KOPT-K1 (cell line): ENCODE results near the gene CSF1.

ENCODE experiments used
- H3K27ac ChIP-seq: fragments of 200-600 bp; sonication (generic); 2 replicates; pipeline ENCODE4 v1.5.1; 2016; ENCODE audit warnings: antibody characterized with exemption, mild to moderate bottlenecking, low read depth, low read length; ENCODE audit not compliant: poor library complexity, severe bottlenecking
- H3K36me3 ChIP-seq: fragments of 200-600 bp; sonication (generic); 2 replicates; pipeline ENCODE4 v1.5.1; 2017; ENCODE audit warnings: antibody characterized with exemption, mild to moderate bottlenecking, low read length, moderate library complexity; ENCODE audit not compliant: insufficient read depth
- H3K9me3 ChIP-seq: fragments of 200-600 bp; sonication (generic); 2 replicates; pipeline ENCODE4 v1.5.1; 2017; ENCODE audit warnings: antibody characterized with exemption, low read length, mild to moderate bottlenecking; ENCODE audit not compliant: insufficient read depth, poor library complexity, severe bottlenecking

The CSF1 gene

DNA sequence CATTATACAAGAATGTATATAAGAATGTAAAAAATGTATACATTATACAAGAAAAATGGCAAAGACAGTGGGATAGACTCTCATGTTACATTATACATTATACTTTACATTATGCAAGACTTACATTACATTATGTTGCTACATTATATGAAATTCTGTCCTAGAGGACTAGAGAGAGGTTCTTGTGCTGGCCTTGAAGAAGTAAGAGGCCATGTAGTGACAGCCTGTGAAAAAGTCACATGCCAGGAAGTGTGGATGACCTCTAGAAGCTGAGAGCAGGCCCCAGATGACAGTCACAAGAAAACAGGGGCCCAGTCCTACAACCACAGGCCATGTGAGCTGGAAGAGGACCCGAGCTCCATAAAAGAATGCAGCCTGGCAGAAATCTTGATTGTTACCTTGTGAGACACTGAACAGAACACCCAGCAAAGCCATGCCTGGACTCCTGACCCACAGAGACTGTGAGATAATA, 43.4 kb downstream of the CSF1 start:
- H3K36me3 ChIP-seq: no peaks in the 10 kb centered on the region
- H3K27ac ChIP-seq: no peak overlapping the region
- H3K9me3 ChIP-seq: no peaks in the 10 kb centered on the region

DNA sequence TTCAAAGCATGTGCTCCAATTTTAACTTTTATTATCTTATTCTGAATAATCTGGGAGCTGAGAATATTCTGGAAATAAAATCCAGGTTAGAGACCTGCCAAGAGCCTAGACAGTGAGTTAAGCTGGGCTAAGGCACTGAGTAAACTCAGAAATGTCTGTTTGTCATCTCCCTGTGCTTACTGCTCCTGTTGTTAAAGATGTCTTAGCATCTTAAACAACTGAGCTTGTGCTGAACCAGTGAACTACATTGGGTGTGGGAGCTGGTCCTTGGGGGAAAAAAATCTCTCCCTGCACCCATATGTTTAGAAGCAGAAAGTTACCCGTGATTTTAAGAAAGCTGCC, 49.0 kb downstream of the CSF1 start:
- H3K9me3 ChIP-seq: no peaks in the 10 kb centered on the region
- H3K27ac ChIP-seq: no peak overlapping the region
- no peaks in the 10 kb centered on the region for H3K36me3 ChIP-seq

DNA sequence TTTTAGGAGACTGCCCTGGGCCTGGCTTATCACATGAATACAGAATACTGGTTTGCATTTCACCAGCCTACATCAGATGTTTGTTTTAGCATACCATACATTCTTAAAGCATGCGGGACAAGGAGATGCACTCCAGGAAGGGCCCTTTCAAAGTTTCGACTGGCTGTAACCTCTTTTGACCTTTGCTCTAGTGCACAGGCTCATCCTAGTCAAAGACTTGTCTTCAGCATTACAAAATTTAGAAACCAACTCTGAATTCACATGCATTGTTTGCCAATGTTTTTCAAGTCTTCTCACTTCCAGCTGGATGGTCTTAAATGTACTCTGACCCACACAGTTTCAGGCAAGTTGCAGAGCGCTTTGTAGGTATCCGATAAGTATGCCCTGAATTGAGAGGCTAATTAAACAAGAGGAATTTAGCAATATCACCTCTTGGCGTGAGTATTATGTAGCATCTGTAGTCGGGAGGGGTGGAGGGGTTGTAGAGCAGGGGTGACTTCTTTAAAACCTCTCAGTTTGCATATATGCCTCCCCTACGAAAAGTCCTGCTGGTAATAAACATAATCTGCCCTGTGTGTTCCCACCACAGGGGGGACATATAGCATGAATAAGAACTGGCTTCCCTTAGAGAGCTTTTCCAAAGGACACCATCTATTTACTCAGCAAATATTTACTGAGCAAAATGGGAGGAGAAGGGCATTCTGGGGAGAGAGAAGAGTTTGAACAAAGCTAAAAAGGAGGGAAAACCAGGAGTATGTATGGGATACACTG, 49.5 kb downstream of the CSF1 start:
- Histone ChIP-seq H3K9me3 (no peaks in the 10 kb centered on the region), H3K36me3 (no peaks in the 10 kb centered on the region), H3K27ac (no peak overlapping the region)

DNA sequence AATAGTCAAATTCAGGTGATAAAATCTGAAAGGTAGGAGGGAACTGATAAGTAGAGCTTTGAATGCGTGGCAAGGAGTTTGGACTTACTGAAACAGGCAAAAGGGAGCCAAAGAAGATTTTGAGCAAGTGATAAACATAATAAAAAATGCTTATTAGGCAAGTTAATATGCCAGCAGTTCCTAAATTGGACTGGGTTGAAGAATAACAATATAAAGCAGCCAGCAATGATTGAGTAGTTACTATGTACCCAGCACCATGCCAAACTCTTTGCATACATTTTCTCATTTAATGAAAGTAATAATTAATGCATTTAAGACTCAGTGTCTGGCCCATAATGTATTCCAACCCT, 50.1 kb downstream of the CSF1 start:
- H3K36me3 ChIP-seq: no peaks in the 10 kb centered on the region
- H3K9me3 ChIP-seq: no peaks in the 10 kb centered on the region
- no peak overlapping the region for H3K27ac ChIP-seq

DNA sequence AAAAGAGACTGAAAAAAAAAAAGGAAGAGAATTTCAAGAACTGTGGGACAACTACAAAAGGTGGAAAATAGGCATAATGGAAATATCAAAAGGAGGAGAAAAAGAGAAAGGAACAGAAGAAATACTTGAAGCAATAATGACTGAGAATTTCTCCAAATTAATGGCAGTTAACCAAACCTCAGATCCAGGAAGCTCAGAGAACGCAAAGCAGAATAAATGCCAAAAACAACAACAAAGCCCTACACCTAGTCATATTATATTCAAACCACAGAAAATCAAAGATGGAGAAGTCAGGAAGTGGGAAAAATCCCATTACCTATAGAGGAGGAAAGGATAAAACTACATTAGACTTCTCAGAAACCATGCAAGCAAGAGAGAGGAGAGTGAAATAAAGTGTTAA, 53.2 kb downstream of the CSF1 start:
- no peaks in the 10 kb centered on the region for H3K9me3 ChIP-seq
- H3K36me3 ChIP-seq: no peaks in the 10 kb centered on the region
- H3K27ac ChIP-seq: no peak overlapping the region

DNA sequence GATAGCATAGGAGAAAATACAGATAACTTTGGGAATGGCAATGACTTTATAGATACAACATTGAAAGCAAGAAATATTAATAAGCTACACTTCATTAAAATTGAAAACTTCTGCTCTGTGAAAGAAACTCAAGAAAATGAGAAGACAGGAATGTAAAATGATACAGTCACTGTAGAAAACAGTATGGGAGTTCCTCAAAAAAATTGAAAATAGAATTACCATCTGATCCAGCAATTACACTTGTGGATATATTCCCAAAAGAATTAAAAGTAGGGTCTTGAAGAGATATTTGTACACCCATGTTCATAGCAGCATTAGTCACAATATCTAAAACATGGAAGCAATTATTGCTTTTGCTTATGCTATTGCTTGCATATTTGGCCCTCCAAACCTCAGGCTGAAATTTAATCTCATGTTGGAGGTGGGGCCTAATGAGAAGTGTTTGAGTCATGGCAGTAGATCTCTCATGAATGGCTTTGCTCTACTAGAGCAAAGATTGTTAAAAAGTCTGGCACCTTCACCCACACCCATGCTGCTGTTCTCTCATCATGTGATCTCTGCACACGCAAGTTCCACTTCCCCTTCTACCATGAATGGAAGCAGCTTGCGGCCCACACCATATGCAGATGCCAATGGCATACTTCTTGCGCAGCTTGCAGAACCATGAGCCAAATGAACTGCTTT, 58.6 kb downstream of the CSF1 start:
- Histone ChIP-seq H3K27ac (no peak overlapping the region), H3K36me3 (no peaks in the 10 kb centered on the region), H3K9me3 (no peaks in the 10 kb centered on the region)

DNA sequence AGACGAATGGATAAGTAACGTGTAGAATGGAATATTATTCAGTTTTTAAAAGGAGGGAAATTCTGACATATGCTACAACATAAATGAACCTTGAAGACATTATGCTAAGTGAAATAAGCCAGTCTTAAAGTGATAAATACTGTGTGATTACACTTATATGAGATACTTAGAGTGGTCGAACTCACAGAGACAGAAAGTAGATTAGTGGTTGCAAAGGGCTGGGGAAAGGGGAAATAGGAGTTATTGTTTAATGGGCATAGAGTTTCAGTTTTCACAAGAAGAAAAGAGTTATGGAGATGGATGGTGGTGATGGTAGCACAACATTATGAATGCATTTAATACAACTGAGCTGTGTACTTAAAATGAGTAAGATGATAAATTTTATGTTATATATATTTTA, 59.3 kb downstream of the CSF1 start:
- H3K36me3 ChIP-seq: no peaks in the 10 kb centered on the region
- H3K9me3 ChIP-seq: no peaks in the 10 kb centered on the region
- no peak overlapping the region for H3K27ac ChIP-seq

DNA sequence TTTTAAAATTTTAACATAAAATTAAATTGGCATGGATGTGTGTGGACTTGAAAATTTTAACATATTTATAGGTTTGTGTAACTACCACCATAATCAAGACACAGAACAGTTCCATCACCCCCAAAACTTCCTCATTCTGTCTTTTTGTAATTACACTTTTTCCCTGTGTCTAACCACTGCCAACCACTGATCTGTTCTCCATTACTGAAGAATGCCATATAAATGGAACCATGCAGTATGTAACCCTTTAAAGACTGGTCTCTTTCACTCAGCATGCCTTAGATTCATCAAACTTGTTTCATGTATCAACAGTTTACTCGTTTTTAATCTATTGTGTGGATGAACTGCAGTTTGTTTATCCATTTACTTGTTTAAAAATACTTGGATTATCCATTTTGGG, 60.9 kb downstream of the CSF1 start:
- Histone ChIP-seq H3K36me3 (no peaks in the 10 kb centered on the region), H3K9me3 (no peaks in the 10 kb centered on the region), H3K27ac (no peak overlapping the region)

DNA sequence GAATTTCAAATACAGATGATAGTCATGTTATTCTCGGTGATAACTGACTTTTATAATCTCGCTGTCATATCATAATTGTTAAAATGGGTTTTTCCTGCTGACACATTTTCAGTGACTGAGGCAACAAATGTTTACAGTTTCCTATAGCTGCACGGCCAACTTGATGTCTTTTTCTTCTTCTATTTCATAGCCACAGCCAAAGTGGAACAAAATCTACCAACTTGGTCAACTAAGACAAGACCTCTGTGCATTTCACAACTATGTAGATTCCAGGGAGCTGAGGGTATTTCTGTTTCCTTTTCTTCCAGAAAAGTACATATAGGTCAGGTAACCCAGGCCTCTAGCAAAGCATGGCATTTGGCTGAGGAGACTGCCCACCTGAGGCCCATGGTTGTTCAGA, 63.5 kb downstream of the CSF1 start:
- H3K9me3 ChIP-seq: no peaks in the 10 kb centered on the region
- no peak overlapping the region for H3K27ac ChIP-seq
- H3K36me3 ChIP-seq: no peaks in the 10 kb centered on the region

DNA sequence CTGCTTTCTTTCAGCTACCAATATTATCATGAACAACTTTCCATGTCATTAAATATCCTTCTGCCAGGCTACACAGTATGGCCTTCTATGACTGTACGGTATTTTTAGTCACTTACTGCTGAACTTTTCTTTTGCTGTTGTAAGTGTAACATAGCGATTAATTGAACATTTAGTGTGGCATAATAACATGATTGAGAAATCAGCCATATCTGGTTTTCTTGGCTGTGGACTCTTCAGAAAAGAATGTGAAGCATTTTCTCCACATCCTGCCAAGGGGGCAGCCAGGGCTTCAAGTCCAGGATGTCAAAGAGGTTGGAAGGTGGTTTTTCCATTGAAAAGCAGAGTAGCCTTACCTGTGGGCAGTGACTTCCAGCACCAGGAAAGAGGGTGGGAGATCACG, 65.1 kb downstream of the CSF1 start:
- no peaks in the 10 kb centered on the region for H3K9me3 ChIP-seq
- H3K27ac ChIP-seq: no peak overlapping the region
- H3K36me3 ChIP-seq: no peaks in the 10 kb centered on the region

DNA sequence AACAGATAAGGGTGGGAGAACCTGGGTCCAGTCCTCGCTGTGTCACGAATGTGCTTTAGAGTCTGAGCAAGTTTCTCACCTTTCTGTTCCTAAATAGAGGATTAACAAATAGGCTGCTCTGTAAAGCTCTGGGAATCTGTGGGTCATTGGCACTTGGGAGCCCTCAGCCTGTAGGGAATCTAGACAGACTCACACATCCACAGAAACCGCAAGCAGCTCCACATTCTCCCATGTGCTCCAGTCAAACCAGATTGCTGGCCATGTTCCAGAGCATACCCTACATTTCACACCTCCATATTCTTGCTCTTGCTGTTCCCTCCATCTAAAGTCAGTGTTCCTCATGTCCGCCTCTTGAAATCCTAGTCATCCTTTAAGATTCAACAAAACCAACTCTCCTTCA, 66.1 kb downstream of the CSF1 start:
- no peaks in the 10 kb centered on the region for H3K36me3 ChIP-seq
- no peak overlapping the region for H3K27ac ChIP-seq
- no peaks in the 10 kb centered on the region for H3K9me3 ChIP-seq

DNA sequence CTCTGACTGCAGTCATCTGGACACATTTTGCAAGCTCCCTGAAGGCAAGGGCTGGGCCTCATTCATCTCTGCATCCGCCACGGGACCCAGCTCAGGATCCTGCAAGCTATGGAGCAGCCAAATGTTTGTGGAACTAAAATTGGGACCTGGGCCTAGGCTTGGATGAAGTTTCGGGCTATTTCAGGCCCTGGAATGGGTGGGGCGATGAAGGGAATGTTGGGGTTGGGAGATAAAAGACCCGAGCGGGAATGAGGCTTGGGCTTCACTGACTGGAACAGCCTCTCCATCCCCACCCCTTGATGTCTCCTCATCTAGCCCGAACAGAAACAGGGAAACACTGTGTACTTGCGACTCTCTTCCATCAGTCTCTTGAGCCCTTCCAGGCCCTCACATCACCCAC, 66.6 kb downstream of the CSF1 start:
- Histone ChIP-seq H3K27ac (no peak overlapping the region), H3K9me3 (no peaks in the 10 kb centered on the region), H3K36me3 (no peaks in the 10 kb centered on the region)

DNA sequence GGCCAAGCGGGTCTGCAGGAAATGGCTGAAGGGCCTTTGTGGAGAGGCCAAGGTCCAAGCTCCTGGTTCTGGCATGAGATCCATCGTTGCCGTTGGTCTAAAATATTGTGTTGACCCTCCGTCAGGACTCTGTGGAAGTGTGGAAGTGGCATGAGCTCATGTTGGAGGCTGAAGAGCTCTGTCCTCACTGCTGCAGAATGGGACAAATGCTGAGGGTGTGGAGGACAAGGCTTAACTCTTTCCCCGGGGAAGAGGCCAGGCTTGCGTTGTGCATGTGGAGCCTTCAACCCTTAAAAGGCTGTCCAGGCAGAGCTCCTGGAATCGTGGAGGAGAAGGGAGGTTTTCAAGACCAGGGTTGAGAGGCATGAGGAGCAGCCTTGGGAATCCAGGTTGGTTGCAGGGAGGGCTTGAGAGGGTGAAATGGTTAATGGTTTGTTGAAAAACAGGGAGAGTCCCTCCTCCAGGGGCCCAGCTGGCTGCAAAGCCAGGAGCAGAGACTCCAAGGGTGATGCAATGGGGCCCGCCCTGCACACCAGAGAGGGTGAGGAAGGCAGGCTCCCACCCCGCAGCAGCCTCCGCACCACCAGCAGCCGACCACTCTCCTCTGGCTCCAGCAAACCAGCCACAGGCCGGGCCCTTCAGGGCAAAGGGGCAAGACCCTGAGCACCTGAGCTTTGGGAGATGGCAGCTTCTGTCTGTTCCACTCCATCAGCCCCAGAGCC, 67.2 kb downstream of the CSF1 start:
- H3K9me3 ChIP-seq: no peaks in the 10 kb centered on the region
- H3K36me3 ChIP-seq: no peaks in the 10 kb centered on the region
- no peak overlapping the region for H3K27ac ChIP-seq

DNA sequence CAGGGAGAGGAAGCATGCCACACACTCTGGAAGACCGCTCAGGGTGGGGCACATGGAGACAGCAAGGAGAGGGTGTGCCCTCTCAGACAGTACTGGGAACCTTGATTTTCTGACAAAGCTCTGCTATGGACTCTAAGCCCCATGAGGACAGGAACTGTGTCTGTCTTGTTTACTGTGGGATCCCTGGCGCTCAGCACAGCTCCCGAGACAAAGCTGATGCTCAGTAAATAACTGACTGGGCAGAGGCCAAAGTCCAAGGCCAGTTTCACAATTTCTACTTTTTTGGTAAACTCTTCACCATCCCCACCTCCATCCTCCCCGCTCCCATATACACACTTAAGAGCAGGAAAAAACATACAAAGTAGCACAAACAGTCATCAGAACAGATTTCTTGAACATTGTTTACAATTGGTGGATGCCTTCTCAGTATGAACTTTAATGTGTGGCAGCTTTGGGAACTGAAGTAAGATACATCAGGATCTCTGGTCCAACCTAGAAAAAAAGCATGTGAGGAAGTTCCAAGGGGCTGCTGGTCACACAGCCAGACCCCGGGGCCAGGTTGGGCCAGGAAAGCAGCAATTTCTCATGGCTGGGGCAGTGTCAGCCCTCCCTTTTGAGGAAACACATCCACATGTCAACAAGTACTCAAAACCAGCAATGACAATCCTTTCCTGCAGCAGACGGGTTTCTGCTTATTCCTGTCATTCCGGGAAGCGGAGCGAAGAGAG, 68.3 kb downstream of the CSF1 start:
- H3K27ac ChIP-seq: no peak overlapping the region
- no peaks in the 10 kb centered on the region for H3K9me3 ChIP-seq
- H3K36me3 ChIP-seq: no peaks in the 10 kb centered on the region

DNA sequence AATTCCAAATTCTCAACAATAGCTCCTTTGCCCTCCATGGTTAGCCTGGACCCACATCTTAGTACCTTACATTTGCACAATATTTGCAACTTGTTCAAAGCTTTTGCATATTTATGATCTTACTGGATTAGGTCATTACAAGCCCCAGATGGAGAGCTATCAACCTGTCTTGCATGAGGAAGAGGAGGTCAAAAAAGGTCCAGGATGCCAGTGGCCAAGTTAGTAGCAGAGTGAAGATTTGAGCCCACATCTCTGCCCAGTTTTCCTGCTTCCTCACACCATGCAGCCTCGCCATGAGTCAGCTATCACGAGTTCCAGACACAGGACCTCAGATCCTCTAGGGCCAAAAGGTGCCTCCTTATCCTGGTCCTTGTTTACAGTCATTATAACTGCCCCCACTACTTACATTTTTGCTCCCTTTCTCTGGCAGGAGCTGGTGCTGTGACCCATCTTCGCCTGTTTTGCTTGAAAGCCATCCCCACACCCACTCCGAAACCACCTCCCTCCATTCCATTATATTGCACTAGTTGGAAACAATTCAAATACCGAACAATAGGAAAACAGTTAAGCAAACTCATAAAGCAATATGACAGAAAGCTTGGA, 68.9 kb downstream of the CSF1 start:
- no peak overlapping the region for H3K27ac ChIP-seq
- H3K9me3 ChIP-seq: no peaks in the 10 kb centered on the region
- H3K36me3 ChIP-seq: no peaks in the 10 kb centered on the region
